ENCODE results near the gene RASA3. TPM values are rescaled to one million over a fixed set of nuclear protein-coding genes. Genes with fewer than 3 reads are reported as not detected.

The RASA3 gene
- total RNA-seq, 2 donors from 2014 or later = 10.2 to 13.2 TPM

- Histone ChIP-seq H3K4me1 (peaks cover 0 to 27% of the 10 kb centered on the region in 2 donors), H3K36me3 (no peaks in the 10 kb centered on the region), H3K9me3 (no peaks in the 10 kb centered on the region), H3K27ac (no peak overlapping the region), H3K27me3 (no peaks in the 10 kb centered on the region), H3K4me3 (no peak overlapping the region)
- TF ChIP-seq, protein P1, sequence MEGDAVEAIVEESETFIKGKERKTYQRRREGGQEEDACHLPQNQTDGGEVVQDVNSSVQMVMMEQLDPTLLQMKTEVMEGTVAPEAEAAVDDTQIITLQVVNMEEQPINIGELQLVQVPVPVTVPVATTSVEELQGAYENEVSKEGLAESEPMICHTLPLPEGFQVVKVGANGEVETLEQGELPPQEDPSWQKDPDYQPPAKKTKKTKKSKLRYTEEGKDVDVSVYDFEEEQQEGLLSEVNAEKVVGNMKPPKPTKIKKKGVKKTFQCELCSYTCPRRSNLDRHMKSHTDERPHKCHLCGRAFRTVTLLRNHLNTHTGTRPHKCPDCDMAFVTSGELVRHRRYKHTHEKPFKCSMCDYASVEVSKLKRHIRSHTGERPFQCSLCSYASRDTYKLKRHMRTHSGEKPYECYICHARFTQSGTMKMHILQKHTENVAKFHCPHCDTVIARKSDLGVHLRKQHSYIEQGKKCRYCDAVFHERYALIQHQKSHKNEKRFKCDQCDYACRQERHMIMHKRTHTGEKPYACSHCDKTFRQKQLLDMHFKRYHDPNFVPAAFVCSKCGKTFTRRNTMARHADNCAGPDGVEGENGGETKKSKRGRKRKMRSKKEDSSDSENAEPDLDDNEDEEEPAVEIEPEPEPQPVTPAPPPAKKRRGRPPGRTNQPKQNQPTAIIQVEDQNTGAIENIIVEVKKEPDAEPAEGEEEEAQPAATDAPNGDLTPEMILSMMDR (IDR thresholded peaks at IDR 0.05) = no peak
- DNase-seq (ENCODE audit: low spot score) = no peak
Measured at GRCh38 chr13:113939944-113940297, 192.5 kb downstream of the RASA3 start.

GRCh38 chr13:113939129-113939943 lies 193.1 kb downstream of the RASA3 start:
- no peaks in the 10 kb centered on the region for H3K27me3 ChIP-seq
- H3K4me3 ChIP-seq = no peak overlapping the region
- no peak overlapping the region for H3K27ac ChIP-seq
- H3K4me1 ChIP-seq = peaks cover 0 to 31% of the 10 kb centered on the region in 2 donors
- no peaks in the 10 kb centered on the region for H3K9me3 ChIP-seq
- TF ChIP-seq, protein P1 (IDR thresholded peaks at IDR 0.05) = no peak
- no peaks in the 10 kb centered on the region for H3K36me3 ChIP-seq
- no peak for DNase-seq (ENCODE audit: low spot score)

DNA sequence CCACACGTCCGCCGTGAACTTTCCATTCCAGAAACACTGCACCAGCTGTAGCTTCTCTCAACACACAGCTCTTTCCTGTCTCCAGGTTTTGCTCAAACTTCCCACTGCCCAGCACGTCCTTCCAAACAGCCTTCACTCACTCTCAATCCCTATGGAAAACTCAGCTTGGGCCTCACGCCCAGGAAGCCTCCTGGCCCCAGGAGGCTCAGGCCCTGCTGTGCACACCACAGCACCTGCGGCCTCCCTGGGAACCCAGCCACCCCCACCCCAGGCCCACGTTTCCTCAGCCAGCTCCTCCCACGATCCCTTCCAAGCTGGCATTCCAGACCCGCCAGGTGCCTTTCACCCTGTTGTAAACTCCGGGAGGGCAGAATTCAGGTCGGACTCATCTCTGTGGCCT lies 193.7 kb downstream of the RASA3 start:
- H3K27ac ChIP-seq = no peak overlapping the region
- TF ChIP-seq, protein P1 (IDR thresholded peaks at IDR 0.05) = no peak
- H3K36me3 ChIP-seq = no peaks in the 10 kb centered on the region
- H3K27me3 ChIP-seq = no peaks in the 10 kb centered on the region
- no peak for DNase-seq (ENCODE audit: low spot score)
- H3K9me3 ChIP-seq = no peaks in the 10 kb centered on the region
- H3K4me3 ChIP-seq = no peak overlapping the region
- H3K4me1 ChIP-seq = peaks cover 0 to 31% of the 10 kb centered on the region in 2 donors

DNA sequence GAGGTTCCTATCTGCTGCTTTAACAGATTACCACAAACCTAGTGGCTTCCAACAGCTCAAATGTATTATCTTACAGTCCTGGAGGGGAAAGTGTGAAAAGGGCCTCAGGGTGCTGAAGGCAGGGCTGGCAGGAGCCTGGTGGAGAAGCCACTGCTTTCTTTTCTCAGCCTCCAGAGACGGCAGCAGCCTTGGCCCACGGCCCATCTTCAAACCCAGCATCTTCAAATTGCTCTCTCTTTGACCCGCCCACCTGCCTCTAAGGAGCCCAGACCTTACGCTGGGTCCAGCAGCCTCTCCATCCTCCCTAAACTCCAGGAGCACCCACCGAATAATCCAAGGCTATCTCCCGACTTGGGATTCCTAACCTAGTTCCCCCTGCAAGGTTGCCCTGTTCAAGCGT lies 194.2 kb downstream of the RASA3 start:
- DNase-seq (ENCODE audit: low spot score) = no peak
- H3K36me3 ChIP-seq = no peaks in the 10 kb centered on the region

GRCh38 chr13:113937527-113938180 lies 194.8 kb downstream of the RASA3 start:
- H3K9me3 ChIP-seq = no peaks in the 10 kb centered on the region
- no peak for DNase-seq (ENCODE audit: low spot score)
- H3K27me3 ChIP-seq = no peaks in the 10 kb centered on the region
- no peak overlapping the region for H3K27ac ChIP-seq
- no peak overlapping the region for H3K4me3 ChIP-seq
- no peaks in the 10 kb centered on the region for H3K36me3 ChIP-seq
- peaks cover 0 to 31% of the 10 kb centered on the region in 2 donors for H3K4me1 ChIP-seq
- TF ChIP-seq, protein P1 (IDR thresholded peaks at IDR 0.05) = no peak

More for the DNA sequence above, 194.2 kb downstream of the RASA3 start:
- TF ChIP-seq, protein P1 (IDR thresholded peaks at IDR 0.05) = no peak
- Histone ChIP-seq H3K27me3 (no peaks in the 10 kb centered on the region), H3K4me3 (no peak overlapping the region), H3K9me3 (no peaks in the 10 kb centered on the region), H3K27ac (no peak overlapping the region), H3K4me1 (peaks cover 0 to 31% of the 10 kb centered on the region in 2 donors)

Measured in right atrium auricular region (tissue), 2 donors.